ENCODE results near the gene MORN2.

Gene MORN2

DNA sequence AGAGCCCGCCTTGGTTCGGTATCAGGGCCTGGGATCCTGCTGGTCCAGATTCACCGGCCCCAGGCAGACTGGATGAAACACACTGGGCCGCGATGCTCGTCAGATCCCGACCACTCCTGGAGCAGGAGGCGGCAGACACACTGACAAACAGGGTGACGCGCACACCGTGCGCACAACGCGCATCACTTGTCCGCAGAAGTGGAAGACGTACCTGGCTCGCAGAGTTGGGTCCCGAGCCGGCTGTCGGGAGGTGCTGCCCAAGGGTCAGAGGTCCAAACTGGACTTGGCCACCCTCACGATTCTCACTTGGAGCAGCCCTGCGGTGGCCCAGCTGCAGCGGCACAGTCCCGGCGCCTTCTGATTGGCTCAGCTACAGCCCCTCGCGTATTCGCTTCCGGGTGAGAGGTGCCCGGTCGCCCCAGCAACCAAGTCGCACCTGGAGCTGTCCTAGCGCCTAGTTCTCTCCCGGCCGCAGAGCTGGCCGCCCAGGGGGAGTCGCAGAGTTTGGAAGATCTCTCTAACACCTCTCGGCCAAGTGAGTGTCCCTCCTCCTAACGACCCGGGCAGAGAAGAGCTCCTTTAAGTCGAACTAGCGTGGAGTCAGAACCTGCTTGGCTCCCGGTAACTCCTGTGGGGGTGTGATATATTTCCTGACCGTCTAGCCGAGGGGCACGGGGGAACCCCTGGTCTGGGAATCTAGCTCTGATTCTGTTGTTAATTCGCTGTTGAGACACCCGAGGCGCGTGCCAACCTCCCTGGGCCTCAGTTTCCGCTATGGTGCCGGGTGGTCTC, at the start of gene MORN2, which contains the start of gene DHX57:
Gene MORN2 (plus strand): TSS at position 401 of the 792 bp plus-strand sequence.
Gene DHX57 (minus strand): TSS at position 359 of the 792 bp plus-strand sequence. CDS start 7,529 bp downstream, outside the sequence.
- DNase-seq (ENCODE audit: low read depth in 2 of 2) = peak; percentile 39 to 47

DNA sequence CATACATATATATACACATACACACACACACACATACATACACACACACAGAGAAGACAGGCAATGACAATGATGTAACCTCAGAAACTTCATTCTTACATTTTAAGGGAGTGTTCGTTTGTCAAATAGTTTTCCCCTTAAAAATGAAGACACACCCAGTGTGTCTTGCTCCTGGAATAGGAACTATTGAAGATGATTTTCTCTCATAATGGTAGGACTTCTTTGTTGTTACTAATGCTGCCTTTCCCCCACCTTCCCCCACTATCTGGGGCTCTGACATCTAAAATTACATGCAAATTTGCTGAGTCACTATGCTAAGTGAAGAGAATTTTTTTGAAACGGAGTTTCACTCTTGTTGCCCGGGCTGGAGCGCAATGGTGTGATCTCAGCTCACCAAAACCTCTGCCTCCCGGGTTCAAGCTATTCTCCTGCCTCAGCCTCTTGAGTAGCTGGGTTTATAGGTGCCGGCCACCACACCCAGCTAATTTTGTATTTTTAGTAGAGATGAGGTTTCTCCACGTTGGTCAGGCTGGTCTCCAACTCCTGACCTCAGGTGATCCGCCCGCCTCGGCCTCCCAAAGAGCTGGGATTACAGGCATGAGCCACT, 48.1 kb upstream of the MORN2 start:
- DNase-seq (ENCODE audit: low read depth in 2 of 2) = peak; percentile 60 to 69

DNA sequence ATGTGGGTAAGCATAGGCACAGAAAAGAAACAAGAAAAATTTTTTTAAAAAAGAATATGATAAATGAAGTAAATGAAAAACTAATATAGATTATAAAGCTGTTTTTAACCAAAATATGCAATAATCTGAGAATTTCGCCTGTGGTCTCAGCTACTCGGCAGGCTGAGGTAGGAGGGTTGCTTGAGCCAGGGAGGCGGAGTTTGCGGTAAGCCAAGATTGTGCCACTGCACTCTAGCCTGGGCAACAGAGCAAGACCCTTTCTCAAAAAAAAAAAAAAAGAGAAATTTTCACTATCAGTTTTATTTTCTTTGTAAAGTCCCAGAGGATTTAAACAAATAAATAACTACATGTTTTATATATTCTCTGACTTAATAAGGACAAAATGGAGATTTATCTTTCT, 47.3 kb upstream of the MORN2 start:
- no peak for DNase-seq (ENCODE audit: low read depth in 2 of 2)

DNA sequence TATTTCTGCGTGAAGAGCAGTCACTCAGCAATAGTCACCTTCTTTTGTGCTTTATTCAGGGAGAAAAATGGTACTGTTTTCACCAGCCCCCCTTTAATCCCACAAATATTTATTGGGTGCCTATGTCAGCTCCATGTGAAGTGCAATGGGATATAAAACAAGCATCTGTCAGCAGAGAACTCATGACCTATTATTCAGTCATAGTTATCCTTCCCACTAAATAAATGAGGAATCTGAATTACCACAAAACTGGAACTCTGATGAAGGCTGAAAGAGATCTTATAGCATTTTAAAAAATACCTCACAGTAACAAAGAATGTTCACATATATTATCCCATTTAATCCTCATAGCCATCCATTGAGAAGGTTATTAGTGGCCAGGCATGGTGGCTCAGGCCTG, 45.8 kb upstream of the MORN2 start:
- peak in 1 of 2 experiments; percentile 9 for DNase-seq (ENCODE audit: low read depth in 2 of 2)

DNA sequence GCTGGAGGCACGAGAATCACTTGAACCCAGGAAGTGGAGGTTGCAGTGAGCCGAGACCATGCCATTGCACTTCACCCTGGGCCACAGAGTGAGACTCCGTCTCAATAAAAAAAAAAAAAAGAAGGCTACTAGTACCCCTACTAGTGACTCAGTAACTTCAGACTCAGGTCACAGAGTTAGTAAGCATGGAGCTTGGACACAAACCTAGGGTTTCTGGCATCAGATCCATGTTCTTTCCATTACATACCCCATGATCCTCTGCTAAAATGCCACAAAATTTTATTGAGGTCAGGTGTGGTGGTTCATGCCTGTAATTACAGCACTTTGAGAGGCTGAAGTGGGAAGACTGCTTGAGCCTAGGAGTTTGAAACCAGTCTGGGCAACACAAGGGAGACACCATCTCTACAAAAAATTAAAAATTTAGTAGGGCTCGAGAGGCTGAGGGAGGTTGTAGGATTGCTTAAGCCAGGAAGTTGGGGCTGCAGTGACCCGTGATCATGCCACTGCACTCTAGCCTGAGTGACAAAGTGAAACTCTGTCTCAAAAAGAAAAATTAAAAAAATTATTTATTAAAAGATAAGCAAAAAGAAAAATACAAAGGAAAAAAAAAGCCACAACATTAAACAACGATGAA, 45.1 kb upstream of the MORN2 start:
- DNase-seq (ENCODE audit: low read depth in 2 of 2) = no peak

DNA sequence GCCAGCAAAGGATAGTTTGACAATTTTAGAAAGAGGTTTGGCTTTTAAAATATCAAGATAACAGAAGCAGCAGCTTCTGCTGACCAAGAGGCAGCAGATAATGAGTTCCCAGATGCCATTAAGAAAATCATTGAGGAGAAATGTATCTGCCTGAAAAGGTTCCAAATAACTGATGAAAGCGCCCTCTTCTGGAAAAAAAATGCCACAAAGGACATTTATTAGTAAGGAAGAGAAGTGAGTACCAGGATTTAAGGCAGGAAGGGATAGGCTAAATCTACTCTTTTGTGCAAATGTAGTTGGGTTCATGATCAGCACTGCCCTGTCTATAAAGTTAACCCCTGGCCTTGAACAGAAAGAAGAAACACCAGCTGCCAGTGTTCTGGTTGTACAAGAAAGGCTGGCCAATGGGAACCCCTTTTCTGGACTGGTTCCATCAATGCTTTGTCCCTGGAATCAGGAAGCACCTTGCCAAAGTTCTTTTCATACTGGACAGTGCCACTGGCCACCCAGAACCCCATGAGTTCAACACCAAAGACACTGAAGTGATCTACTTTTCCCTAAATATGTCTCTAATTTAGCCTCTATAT, 40.7 kb upstream of the MORN2 start:
- no peak for DNase-seq (ENCODE audit: low read depth in 2 of 2)

DNA sequence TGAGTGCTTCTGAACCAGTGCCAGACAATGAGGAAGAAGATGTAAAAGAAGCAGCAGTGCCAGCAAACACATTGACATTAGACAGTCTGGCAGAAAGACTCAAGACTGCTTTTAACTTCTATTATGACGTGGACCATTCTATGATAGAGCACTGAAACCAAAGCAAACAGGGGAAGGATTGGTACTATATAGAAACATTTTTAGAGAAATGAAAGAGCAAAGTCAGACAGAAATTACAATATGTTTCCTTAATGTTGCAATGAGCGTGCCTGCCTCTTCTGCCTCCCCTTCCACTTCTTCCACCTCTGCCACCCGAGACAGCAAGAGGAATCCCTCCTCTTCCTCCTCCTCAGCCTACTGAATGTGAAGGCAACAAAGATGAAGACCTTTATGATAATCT, 39.8 kb upstream of the MORN2 start:
- no peak for DNase-seq (ENCODE audit: low read depth in 2 of 2)

DNA sequence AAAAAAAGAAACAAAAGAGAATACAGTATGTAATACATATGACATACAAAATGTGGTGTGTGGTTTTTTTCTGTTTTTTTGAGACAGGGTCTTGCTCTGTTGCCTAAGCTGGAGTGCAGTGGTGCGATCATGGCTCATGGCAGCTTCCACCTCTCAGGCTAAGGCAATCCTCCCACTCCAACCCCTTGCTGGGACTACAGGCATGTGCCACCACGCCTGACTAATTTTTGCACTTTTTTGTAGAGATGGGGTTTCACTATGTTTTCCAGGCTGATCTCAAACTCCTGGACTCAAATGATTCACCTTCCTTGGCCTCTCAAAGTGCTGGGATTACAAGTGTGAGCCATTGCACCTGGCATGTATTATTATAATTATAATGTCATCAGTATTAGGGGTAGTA, 39.0 kb upstream of the MORN2 start:
- no peak for DNase-seq (ENCODE audit: low read depth in 2 of 2)

DNA sequence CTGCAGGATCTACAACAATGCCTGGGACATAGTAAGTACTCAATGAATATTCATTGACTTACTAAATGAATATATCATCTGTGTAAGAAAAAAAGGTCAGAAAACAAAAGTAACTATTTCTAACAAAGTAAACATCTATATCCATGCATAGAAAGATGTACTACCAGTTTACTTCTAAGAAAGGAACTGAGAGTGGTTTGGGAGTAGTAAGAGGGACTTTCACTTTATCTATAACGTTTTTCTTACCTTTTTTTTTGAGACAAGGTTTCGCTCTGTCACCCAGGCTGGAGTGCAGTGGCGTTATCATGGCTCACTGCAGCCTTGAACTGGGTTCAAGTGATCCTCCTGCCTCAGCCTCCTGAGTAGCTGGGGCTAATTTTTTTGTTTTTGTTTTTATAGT, 25.7 kb upstream of the MORN2 start:
- no peak for DNase-seq (ENCODE audit: low read depth in 2 of 2)

DNA sequence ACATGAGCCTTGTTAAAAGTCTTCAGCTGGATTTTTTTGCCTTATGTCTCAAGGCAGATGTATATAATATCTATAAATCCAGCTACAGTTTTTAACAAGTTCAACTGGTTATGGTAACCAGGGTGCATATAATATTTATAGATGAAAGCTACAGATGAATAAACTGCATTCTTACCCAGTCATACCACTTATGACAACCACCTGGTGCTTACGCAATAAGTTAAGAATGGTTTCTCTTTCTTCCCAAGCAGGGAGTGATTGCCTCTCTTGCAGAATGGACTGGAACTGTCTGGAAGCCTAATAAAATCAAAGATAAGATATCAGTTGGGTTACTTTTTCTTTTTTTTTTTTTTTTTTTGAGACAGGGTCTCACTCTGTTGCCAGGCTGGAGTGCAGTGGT, 19.6 kb upstream of the MORN2 start:
- DNase-seq (ENCODE audit: low read depth in 2 of 2) = no peak

DNA sequence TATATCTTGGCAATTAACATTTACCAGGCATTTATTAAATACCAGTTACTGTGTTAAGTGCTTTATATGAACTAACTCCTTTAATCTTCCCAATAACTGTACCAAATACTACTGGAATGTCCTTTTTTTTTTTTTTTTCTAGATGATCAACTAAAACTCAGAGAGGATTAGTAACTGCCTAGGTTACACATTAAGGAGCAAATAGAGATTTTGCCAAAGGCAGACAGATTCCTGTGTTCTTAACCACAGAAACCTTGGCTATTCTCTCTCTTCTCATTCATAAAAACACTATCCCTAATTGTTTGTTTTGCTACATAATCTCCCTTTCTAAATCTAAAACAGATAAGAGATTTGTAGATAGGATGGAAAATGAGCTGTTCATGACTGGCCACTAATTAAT, 13.3 kb upstream of the MORN2 start:
- DNase-seq (ENCODE audit: low read depth in 2 of 2) = no peak

DNA sequence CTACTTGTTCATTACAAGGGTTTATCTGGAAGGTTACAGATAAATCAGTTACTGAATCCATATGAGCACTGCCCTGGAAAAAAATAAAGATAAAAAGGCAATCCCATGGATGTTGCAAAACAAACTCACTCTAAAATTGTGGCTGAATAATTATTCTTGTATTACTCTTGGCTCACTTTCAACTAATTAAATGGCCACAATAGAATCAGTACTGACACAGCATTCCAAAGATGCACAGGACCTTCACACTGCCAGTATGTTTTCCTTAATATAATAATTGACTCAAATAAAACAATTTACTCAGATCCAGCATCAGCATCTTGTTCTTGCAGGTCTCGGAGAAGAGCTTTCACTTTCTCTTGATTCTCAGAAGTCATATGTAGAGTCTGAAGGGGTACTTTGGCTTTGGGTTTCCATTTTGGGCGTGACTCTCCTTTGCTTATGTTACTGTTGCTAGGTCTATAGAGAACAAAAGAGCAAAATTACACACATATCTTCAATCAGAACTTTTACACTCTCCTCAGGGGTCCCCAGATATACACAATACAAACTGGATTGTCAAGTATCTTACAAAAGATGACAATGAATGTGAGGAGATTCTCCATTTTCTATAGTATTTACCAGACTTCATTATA, 12.6 kb upstream of the MORN2 start:
- no peak for DNase-seq (ENCODE audit: low read depth in 2 of 2)

DNA sequence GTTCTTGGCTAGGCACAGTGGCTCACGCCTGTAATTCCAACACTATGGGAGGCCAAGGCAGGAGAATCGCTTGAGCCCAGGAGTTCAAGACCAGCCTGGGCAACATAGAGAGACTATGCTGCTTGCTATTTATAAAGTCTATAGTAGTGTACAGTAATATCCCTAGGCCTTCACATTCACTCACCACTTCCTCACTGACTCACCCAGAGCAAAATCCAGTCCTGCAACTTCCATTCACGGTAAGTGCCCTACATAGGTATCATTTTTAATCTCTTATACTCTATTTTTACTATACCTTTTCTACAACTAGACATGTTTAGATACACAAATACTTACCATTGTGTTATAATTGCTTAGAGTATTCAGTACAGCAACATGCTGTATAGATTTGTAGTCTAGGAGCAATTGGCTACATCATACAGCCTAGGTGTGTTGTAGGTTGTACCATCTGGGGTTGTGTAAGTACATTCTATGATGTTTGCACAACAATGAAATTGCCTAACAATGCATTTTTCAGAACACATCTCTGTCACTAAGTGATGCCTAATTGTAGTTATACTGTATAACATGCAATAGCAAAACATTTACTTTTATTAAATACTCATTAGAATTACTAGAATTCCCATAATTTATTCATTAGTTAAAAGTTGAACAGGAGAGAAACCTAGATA, 8.9 kb upstream of the MORN2 start:
- no peak for DNase-seq (ENCODE audit: low read depth in 2 of 2)

DNA sequence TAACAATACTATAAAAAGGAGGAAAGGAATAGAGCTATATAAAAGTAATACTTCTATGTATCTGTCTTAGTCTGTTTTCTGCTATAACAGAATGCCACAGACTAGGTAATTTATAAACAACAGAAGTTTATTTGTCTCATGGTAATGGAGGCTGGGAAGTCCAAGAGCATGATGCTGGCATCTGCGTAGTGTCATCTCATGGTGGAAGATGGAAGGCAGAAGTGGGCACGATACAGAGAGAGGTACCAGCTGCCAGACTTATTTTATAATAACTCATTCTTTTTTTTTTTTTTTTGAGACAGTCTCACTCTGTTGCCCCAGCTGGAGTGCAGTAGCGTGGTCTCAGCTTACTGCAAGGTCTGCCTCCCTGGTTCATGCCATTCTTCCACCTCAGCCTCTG, 4.3 kb upstream of the MORN2 start:
- no peak for DNase-seq (ENCODE audit: low read depth in 2 of 2)

DNA sequence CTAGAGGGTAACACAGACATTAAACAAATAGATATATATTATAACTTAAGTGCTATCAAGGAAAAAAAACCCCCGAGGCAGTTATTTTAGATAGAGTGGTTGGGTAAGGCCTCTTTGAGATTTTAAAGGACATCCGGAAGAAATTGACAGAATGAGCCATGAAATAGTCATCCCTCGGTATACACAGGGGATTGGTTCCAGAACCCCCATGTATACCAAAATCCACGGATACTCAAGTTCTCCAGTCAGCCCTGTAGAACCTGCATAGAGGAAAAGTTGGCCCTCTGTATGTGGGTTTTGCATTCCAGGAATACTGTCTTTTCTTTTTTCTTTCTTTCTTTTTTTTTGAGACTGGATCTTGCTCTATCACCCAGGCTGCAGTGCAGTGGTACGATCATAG, 2.0 kb upstream of the MORN2 start:
- DNase-seq (ENCODE audit: low read depth in 2 of 2) = no peak

DNA sequence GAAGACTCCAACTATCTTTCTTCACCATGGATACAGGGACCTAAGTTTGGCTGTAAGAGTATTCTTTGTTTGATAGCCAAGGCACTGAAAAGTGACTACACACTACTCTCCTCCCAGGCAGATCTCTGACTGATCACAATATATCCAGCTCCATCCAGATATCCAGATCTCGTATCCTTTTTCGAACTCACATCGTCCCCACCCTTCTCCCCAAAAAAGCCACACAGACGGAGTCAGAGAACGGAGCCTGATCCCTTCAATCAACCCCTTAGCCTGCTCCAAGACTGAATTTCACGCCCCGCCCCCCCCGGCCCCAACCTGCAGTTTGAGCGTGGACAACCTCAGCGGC, 575 bp upstream of the MORN2 start:
- DNase-seq (ENCODE audit: low read depth in 2 of 2) = no peak

DNA sequence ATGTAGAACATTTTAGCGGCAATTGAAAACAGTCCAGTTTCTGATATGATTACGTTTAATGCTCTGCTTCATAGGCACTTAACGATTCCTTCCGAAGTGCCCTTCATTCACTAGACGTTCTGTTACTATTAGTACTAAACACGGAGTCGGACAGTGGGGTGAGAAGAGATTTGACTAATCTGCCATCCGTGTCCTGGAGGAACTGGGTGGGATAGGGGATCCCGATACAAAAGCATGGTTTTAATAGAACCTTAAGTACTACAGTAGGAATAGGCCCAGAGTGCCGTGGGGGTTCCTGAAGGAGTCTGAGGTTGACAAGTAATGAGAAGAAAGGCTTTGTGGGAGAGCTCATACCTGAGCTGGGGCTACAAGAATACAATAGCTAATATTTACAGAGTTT, 631 bp downstream of the MORN2 start:
- DNase-seq (ENCODE audit: low read depth in 2 of 2) = no peak

DNA sequence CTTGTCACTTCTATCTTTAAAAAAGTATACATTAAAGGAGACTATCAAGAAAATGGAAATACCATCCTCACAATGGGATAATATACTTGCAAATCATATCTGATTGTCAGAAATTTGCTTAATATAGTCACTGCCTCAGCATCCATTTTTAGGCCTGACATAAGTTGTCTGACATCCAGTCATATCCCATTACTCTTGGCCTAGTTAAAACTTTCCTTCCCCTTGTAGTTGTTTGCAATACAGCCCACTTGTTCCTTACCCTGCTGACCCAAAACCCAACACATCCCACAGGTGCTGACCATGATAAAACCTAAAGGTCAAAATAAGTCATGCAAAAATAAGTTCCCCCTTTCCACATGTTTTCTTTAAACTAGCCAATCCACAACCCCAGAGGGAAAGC, 10.3 kb downstream of the MORN2 start:
- no peak for DNase-seq (ENCODE audit: low read depth in 2 of 2)

DNA sequence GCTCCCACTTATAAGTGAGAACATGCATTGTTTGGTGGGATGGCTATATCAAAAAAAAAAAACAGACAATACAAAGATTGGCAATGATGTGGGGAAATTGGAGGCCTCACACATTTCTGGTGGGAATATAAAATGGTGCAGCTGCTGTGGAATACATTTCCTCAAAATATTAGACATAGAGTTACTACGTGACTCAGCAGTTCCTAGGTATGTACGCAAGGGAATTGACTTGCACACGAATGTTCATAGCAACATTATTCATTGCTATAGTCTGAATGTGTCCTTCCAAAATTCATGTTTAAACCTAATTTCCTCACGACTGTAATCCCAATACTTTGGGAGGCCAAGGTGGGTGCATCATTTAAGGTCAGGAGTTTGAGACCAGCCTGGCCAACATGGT, 11.6 kb downstream of the MORN2 start:
- DNase-seq (ENCODE audit: low read depth in 2 of 2) = no peak

DNA sequence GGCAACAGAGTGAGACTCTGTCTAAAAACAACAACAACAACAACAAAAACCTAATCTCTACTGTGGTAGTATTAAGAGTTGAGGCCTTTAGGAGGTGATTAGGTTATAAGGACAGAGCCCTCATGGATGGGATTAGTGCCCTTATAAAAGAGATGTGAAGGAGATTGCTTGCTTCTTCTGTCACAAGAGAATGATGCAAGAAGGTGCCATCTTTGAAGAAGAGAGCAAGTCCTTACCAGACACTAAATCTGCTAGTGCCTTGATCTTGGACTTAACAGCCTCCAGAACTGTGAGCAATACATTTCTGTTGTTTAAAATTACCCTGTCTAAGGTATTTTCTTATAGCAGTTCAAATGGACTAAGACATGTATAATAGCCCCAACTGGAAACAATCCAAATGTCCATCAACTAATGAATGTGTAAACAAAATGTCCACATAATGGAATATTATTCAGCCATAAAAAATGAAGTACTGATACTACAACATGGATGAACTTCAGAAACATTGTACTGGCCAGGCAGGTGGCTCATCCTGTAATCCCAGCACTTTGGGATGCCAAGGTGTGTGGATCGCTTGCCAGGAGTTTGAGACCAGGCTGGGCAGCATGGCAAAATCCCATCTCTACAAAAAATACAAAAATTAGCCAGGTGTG, 12.3 kb downstream of the MORN2 start:
- no peak for DNase-seq (ENCODE audit: low read depth in 2 of 2)

DNA sequence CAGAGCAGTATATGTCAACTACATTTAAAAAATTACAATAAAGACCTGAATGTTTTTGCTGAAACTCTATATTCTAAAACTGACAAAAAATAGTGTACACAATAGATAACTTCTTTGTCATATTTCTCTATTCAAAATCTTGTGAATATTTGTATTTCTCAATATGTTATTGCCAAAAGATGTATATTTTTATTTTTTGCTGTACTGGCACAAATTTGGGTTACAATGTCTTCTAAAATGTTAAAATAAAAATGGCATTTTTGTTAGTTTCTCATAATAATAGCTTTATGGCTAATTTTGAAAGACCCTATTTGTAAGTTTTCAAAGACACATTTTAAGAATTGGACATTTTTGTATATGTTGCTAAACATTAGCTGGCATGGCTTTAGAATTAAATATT, 13.3 kb downstream of the MORN2 start:
- DNase-seq (ENCODE audit: low read depth in 2 of 2) = no peak
